HG03565 (cell line): ENCODE results near the gene C2CD4A.
A peak's percentile ranks its signal among the peaks of the same experiment; 100 is the strongest.

Experiments used
- ATAC-seq: cut with Tn5 transposase; IDR thresholded peaks from one replicate; pipeline ENCODE4 v1.9.1; 2021; ENCODE audit warnings: mild to moderate bottlenecking, moderate library complexity; ENCODE audit not compliant: unreplicated experiment

Gene C2CD4A

DNA sequence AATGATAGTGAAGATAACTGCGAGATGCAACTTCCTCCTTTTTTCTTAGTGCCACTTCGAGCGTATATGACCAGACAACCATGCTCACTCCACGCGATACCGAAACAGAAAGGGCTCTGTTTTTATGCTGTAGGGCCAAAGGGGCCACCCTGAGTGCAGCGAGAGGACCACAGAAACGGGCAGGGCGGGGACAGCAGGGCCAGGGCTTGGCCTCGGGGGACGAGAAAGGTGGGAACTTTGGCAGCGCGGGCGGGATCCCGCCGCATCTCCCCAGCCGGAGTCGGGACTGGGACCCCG lies 7.0 kb upstream of the C2CD4A start:
- ATAC-seq, result peak; percentile 47

DNA sequence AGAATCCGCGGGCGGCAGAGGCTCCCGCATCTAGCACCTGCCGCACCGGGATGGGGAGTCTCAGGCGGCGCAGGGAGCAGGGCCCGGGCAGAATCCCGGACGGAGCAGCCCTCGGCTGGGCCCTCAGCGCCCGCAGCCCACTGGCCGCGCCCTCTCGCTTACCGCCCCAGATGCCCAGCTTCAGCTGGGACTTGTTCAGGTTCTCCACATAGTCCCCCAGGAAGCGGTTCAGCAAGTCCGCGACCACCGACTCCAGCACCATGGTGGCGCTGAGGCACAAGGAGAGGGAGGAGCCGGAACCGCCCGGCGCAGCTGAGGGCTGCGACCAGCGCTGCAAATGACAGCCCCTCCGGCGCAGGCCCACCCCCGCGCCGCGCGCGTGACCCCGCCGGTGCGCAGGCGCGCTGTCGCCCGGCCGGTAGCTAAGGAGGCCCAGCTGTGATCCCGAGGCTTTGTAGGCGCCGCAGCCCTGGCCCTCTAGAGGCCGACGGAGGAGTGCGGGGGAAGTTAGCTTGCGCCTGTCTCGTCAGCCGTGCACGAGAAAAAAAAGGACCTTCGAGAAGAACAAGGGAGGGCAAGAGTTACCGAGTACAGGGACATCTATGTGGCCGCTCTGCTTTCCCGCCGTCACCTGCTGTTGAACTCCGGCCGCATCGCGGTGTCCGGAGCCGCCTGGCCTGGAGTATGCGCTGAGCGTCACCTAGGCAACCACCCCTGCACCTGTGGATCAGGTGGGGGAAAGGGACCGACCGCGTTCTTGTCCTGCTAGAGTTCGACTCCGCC lies 6.5 kb upstream of the C2CD4A start, which contains the start of gene VPS13C:
Gene VPS13C, minus strand, starts transcription at position 335 of the 783 bp plus-strand sequence. Its CDS starts 73 bp downstream, at position 262.
- ATAC-seq, result peak; percentile 83

DNA sequence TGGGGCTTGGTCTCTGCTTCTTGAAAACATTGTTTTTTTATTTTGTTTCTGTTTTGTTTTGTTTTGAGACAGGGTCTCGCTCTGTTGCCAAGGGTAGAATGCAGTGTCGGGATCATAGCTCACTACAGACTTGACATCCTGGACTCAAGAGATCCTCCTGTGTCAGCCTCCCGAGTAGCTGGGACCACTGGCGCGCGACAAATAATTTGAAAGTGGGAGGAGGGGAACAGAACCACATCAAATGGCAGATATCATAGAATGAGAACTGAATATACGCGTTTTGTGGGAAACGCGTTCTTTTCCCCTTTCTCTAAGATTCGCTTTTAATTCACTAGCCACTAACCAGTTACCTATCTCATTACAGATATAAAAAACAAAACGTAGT lies 5.9 kb upstream of the C2CD4A start:
- ATAC-seq, result no peak

DNA sequence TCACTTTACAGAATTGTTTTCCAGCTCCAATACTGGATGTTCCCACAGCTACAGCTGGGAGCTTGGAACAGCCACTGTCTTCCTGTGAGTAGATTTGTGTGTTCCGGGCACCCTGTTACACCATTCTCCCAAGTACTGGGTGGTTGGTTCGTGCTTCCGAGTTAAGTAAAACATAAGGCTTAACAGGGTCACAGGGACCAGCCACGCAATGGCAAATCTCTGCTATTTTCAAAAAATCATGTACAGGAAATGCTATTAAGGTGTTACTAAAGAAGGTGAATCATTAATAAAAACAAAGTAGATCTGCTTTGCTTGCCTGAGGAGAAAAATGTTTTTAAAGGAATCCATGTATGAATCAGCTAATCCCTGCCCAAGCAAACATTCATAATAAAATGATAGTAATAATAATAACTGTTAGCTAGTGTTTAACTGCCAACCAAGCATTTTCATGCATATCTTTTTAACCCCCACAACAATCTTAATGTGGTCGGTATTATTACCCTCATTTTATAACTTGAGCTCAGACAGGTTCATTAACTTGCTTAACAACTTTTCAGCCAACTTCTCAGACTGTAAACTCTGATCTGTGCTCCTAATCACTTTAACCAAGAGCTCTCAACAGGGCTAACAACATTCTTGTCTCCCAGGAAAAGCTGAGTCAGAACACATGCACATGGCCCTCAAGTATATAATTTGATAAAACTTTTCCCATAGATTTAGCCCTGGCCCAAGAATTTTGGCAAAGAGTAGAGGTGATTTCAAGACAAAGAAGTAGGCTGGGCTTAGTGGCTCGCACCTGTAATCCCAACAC lies 2.7 kb upstream of the C2CD4A start:
- no peak for ATAC-seq

DNA sequence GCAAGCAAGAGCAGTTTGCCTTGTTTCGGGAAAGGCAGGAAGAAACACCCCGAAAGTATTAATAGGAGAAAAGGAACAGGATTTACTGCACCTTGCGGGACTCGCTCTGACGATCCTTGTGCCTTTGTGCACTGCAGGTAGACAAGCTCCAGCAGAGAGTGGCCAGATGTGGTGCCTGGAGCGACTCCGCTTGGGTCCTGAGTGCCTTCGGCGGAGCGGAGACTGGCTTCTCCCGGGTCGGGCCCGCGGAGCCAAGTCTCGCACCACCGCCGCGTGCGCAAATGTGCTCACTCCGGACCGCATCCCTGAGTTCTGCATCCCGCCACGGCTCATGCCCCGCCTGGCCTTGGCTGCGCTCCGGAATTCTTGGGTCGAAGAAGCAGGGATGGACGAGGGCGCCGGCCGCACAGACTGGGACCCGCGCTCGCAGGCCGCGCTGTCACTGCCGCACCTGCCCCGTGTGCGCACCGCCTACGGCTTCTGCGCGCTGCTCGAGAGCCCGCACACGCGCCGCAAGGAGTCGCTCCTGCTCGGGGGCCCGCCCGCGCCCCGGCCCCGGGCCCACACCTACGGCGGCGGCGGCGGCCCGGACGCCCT lies 769 bp downstream of the C2CD4A start:
- ATAC-seq, result no peak

DNA sequence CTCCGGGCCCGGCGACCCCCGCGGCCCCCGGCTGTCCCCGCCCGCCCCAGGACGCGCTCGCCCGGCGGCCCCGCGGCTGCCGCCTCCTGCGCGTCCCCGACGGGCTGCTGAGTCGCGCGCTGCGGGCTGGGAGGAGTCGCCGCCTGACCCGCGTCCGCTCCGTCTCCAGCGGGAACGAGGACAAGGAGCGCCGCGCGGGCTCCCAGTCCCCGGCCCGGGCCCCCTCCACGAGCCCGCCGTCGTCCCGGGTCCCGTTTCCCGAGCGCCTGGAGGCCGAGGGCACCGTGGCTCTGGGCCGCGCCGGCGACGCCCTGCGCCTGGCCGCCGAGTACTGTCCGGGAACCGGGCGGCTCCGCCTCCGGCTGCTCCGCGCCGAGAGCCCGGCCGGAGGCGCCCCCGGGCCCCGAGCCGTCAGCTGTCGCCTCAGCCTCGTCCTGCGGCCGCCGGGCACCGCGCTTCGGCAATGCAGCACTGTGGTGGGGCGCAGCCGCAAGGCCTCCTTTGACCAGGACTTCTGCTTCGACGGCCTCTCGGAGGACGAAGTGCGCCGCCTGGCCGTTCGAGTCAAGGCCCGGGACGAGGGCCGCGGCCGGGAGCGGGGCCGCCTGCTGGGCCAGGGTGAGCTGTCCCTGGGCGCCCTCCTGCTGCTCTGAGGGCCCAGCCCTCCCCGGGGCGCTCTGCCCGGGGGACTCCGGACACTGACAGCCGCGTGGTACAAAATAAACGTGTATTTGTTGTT lies 1.5 kb downstream of the C2CD4A start:
- ATAC-seq, result no peak

DNA sequence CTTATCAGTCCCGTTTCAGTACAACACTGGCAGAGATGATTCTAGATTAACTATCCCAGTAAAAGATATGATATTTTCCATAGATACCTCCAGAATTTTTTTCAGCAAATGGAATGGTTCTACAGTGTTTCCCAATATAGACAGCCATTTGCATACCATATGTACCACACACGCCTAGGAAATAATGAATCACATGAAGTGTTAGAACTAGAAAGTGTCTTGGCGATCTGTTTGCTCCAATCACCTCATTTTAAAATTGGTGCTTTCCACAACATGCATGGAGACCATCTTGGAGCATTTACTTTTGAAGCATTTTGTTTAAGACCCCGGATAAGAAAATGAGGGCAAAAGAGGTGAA lies 2.0 kb downstream of the C2CD4A start:
- ATAC-seq, result no peak

DNA sequence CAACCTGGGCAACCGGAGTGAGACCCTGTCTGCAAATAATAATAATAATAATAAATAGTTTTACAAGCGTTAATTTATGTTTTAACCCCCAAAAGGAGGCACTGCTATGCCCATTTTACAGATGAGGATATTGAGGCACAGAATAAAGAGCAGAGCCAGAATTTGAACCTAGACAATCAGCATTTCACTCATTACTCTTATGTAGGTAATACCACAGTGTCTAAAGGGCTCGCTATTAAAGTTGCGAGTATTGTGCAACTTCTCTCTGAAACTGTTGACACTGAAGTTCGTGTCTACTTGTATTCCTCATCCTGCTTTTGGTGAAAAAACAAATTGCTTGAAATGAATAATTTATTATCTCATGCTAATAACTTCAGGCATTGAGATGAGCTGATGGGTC lies 2.8 kb downstream of the C2CD4A start:
- ATAC-seq, result no peak

DNA sequence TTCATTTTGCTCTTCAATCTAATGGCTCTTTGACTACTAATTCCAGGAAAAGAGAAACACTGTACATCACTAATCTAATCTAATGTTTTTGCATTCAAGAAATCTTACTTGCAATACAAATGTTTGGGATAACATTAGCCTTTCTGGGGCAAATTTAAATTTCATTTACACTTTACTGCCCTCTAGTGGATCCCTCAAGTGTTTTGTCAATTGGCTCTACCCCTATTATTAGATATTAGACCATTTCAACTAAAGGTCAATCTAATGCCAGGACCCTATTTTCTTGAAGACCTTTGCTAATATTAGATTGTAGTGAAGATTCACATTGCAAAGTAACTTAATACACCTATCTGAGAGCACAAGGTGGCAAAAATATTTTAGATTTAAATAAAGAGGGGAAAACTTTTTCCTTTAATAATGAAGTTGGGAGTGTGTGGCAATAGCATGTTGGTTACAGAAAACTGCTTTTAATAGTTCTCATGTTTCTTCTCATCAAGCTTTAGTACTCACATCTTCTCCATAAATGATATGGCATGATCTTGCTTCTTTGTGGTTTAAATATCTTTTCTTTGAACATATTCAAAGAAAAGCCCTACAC lies 5.0 kb downstream of the C2CD4A start:
- no peak for ATAC-seq

DNA sequence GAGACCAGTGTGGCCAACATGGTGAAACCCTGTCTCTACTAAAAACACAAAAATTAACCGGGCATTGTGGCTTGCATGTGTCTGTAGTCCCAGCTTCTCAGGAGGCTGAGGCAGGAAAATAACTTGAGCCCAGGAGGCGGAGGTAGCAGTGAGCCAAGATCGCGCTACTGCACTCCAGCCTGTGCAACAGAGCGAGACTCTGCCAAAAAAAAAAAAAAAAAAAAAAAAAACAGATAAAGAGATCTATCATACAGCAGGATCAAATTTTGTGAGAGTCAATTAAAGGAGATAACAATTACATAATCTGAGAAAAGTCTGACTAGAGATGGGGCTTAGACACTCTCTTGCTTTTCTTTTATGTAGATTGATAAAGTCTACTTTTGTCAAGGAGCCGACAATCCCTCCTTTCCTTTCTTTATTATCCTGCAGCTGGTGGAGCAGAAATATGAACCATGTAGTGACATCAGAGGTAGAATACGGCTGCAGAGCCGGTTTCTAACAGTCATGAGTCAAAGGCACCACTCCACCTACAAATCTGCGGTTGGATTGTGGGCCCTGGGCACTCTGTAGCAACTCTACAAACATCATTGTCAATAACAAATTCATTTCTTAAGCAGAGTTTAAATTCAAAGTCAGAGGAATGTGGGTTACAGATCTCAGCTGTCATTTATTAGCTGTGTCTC lies 9.0 kb downstream of the C2CD4A start:
- ATAC-seq, result no peak

DNA sequence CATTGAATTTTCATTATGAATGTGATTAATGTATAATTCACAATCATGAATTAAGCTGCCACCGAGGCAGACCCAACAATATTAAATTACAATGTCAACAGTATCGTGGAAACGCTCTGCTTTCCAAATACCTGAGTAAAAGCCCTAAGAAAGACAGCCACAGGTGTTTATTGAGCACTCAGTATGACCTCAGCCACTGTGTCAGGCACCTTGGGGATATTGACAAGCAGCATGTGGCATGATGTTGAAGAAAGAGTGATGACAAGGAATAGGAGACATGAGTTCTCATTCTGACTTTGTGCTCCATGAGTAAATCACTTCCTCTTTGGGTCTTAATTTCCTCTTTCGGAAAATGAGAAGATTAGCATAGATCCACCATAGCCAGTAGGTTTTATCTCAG lies 12.8 kb downstream of the C2CD4A start:
- no peak for ATAC-seq

DNA sequence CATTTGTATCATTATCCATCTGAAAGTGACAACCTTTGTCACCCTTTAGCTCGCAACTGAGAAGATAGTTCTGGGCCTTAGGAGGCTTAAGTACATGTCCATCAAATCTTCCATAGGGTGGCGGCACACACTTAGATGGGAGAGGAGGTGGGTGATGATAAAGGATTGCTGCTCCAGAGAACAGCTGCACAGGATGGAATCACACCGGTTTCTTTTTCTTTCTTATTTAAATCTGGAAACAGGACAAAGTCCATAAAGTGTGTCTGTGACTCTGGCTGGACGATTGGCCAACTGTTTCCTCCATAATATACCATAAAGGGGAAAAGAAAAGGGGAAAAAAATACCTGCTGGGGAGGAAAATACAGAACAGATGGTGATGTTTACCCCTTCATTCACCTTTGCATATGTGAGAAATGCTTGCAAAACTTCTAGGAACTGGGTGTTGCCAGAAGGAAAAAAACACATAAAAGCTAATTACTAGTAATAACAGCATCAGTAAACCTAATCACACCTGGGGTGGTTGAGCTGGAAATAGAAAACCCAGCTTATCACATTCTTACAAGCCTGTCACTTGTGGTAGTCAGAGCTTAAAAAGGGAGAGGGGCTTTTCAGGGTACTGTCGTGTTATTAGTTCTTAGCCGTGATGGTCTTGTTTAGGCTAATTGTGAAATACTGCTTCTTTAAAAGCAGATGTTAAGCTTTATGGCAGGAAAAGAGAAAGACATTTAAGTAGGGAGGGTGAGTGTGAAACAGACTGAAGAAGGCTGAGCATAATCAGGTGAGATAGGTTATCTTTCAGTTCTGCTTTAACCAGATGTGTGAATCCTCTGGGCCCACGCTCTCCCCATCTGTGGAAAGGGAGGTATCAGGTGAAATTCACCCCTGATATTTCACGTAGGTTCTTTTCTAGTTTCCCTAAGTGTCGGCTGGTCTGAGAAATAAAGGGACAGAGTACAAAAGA lies 16.7 kb downstream of the C2CD4A start:
- no peak for ATAC-seq

DNA sequence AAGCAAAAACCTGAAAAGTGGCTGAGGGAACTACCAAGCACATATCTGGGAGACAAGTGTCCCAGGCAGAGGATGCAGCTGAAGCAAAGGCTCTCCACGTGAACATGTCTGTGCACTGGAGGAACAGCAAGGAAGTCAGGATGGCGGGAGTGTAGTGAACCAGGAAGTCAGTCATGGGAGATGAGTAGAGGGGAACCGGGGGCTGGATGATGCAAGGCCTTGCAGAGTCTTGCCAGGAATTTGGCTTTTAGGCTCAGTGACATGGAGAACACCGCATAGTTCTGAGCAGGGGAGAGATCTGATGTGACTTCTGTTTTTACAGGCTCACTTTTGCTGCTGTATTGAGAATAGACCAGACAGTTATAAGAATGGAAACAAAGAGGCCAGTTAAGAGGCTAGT lies 19.0 kb downstream of the C2CD4A start:
- no peak for ATAC-seq

DNA sequence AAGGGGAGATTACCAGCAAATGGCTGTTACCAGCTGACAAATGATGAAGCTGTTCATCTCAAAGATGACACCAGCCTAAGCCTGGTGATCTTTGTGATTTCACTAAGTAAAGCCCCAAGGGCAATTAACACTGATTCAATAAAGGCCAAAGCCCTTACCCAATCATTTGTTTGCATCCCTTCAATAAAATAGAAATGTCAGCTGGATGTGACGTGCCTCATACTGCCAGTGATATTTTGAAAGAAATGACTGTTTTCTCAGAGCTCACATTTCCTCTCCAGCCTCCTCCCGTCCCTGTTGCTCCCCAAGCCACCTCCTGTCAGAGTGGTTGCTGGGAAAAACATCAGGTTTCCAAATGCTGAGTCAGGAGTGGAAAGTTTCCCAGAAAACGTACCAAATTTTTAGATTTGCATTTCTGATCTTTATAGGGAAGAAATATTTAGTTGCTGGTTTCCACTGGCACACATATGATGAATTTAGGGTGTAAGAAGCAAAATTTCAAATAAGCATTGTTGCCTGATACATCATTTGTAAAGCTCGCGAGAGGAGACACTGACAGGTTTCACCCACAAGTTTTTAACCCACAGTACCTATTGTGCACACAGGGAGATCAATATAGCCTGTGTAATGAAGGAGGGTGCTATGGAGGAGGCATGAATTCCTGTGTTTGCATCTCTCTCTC lies 21.0 kb downstream of the C2CD4A start:
- no peak for ATAC-seq

DNA sequence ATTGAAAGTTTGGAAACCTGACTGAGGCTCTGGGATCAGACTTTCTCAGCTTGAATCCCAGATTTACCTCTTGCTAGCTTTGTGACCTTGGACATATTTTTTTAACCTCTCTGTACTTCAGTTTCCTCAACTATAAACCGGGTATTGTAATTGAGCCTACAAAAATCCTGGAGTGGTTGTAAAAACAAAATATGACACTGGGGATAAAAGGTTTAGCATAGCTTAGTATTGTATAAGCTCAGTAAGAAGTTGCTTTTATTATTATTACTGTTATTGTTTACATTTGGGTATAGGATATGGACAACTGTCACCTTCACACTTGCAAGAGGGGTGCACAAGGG lies 21.5 kb downstream of the C2CD4A start:
- ATAC-seq, result no peak

DNA sequence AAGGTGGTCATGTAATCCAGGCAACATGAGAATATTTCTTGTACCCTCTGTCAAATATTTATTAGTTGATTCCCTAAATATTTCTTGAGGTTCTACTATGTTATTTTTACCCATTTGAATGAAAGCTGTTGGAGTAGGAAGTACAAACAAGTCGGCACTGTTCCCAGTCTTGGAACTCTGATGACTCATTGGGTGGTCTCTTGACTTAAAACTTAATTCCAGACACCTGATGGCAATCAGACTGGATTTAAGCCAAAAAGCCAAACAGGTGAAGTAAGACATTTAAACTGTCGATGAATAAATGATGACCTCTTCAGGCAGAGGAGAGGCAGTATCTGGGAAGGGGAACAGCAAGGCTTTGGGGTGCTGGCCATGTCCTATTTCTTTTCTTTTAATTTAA lies 22.8 kb downstream of the C2CD4A start:
- ATAC-seq, result no peak

DNA sequence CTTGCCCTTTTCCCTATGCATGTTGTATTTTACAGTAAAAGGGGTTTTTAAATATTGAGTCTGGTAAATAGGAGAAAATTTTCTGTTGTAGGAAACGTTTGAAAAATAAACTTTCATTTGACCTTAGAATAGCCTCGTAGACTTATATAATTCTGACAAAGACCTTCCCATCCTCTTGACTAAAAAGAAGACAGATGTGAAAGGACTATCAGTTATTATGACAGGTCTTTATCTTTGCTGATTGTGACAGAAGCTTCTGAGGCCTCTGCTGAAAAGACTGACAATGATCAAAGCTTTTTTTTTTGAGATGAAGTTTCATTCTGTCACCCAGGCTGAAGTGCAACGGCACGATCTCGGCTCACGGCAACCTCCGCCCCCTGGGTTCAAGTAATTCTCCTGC lies 24.2 kb downstream of the C2CD4A start:
- no peak for ATAC-seq

DNA sequence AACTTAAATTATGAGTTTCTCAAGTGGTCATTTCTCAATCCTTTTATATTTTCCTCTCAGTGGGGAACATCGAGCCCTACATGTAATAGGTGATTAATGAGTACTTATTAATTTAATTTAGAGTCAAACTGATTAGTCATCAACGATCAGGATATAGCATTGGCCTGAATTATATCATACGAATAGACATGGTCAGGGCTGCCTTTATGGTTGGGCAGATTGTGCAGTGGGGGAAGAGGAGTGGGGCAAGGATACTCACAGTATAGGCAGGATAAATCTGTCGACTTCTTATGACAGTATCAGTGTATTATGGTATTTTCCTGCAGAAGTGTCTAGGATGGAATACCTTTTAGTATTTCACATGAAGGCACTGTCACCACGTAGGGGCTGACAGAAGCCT lies 27.0 kb downstream of the C2CD4A start:
- ATAC-seq, result no peak

DNA sequence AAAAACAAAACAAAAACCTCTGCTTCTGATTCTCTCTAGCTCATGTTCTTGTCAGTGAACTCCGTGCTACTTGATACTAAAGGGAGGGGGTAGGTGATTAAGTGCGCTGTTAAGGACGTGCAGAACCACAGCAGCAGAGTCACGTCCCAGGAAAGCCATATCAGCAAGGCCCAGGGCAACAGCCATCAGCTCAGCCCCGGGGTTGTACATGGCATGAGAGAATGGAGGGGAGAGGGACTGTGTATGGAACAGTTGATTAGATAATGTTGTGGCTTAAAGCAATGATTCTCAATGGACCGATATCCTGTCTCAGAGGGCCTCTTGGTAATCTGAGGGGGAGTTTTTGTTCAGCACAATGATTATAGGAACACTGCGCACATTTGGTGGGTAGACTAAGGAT lies 27.6 kb downstream of the C2CD4A start:
- ATAC-seq, result no peak
